ENCODE measurements around the gene MGRN1. TPM values are rescaled to one million over a fixed set of nuclear protein-coding genes. Genes with fewer than 3 reads are reported as not detected.
"Not testable (repeated sequence)": the region's sequence is repeated elsewhere in the genome, so short reads cannot be mapped to it uniquely, and the experiment has no call there.

The MGRN1 gene
- total and polyA plus RNA-seq, 4 donors = 15.4 to 77.7 (median 42.9) TPM

DNA sequence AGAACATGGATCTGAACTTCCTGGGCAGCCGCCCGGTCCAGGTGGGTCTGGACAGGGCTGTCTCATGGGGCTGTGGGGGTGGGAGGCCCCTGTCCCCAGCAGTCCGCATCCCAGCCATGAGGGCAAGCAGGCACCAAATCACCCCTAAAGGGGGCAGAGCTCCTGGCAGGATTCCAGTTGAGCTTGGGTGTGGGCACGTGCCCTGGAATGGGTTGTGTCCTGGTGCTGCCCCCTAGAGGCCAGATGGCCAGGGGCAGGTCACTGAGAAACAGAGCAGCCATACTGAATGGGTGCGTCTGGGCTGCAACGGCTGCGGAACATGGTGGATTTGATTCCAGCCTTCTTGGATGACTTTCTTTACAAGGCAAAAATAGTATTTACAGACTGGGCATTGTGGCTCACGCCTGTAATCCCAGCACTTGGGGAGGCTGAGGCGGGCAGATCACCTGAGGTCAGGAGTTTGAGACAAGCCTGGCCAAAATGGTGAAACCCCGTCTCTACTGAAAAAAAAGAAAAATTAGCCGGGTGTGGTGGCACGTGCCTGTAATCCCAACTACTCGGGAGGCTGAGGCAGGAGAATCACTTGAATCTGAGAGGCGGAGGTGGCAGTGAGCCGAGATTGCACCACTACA, 25.9 kb downstream of the MGRN1 start:
- intact Hi-C loops (cut with DNase I) = loop anchor here in 1 of 2 donors (10.0 kb wide), 1 partner anchor 64 kb away; no protein-coding TSS in a partner anchor
- 82 to 85% methylated on average over 15 of the region's 15 CpGs for WGBS, 2 donors
- H3K9me3 ChIP-seq (ENCODE audit: control insufficient read depth, low read length); H3K27ac ChIP-seq (ENCODE audit: low read depth in 1 of 2, low read length in 2 of 2); H3K36me3 ChIP-seq (ENCODE audit: control insufficient read depth in 1 of 2, insufficient read depth in 2 of 2, low read length in 1 of 2); ATAC-seq (ENCODE audit: low FRiP score); H3K4me3 ChIP-seq (ENCODE audit: low read length in 2 of 2); H3K4me1 ChIP-seq (ENCODE audit: control insufficient read depth in 1 of 2, insufficient read depth in 2 of 2, low read length in 2 of 2); H3K27me3 ChIP-seq (ENCODE audit: control insufficient read depth in 1 of 2, insufficient read depth in 2 of 2, low read length in 1 of 2): not testable (repeated sequence)
- peak in 1 of 2 donors; percentile 73 for DNase-seq

DNA sequence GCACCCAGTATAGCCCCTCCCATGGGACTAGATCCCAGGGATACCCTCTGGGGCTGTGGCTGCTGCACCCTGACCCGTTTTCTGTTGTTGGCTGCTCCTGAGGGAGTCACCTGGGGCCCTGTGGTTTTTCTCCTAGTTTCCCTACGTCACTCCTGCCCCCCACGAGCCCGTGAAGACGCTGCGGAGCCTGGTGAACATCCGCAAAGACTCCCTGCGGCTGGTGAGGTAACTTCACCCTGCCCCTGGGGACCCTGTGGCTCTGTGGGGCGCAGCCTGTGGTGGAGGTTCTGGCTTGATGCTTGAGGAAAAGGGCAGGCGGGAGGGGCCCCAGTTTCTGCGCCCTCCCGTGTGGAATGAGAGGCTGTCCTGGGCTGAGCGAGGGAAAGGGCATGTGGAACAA, 27.2 kb downstream of the MGRN1 start:
- Histone ChIP-seq H3K27me3 (ENCODE audit: control insufficient read depth in 1 of 2, insufficient read depth in 2 of 2, low read length in 1 of 2) (no peaks in the 10 kb centered on the region), H3K27ac (ENCODE audit: low read depth in 1 of 2, low read length in 2 of 2) (no peak overlapping the region), H3K4me3 (ENCODE audit: low read length in 2 of 2) (no peak overlapping the region), H3K36me3 (ENCODE audit: control insufficient read depth in 1 of 2, insufficient read depth in 2 of 2, low read length in 1 of 2) (peaks cover 0 to 2% of the 10 kb centered on the region in 2 donors), H3K9me3 (ENCODE audit: control insufficient read depth, low read length) (no peaks in the 10 kb centered on the region), H3K4me1 (ENCODE audit: control insufficient read depth in 1 of 2, insufficient read depth in 2 of 2, low read length in 2 of 2) (no peaks in the 10 kb centered on the region)
- no peak for ATAC-seq (ENCODE audit: low FRiP score)
- no peak for DNase-seq
- 91 to 93% methylated on average over 13 of the region's 13 CpGs for WGBS, 2 donors
- intact Hi-C loops (cut with DNase I) = loop anchor here in 1 of 2 donors (10.0 kb wide), 1 partner anchor 63 kb away; no protein-coding TSS in a partner anchor

DNA sequence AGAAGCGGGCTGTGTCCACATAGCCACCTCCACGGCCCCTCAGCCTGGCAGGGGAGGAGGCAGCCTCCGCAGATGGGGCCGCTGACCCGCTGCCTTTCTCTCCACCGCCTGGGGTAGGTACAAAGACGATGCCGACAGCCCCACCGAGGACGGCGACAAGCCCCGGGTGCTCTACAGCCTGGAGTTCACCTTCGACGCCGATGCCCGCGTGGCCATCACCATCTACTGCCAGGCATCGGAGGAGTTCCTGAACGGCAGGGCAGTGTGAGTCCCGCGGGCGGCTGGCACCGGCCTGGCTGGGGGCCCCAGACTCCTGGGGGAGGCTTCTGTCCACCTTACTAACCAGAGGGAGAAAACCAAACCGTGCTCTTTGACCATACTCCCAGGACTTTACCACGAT, 27.9 kb downstream of the MGRN1 start:
- WGBS, 2 donors = 92 to 93% methylated on average over 25 of the region's 25 CpGs
- no peaks in the 10 kb centered on the region for H3K27me3 ChIP-seq (ENCODE audit: control insufficient read depth in 1 of 2, insufficient read depth in 2 of 2, low read length in 1 of 2)
- DNase-seq = no peak

DNA sequence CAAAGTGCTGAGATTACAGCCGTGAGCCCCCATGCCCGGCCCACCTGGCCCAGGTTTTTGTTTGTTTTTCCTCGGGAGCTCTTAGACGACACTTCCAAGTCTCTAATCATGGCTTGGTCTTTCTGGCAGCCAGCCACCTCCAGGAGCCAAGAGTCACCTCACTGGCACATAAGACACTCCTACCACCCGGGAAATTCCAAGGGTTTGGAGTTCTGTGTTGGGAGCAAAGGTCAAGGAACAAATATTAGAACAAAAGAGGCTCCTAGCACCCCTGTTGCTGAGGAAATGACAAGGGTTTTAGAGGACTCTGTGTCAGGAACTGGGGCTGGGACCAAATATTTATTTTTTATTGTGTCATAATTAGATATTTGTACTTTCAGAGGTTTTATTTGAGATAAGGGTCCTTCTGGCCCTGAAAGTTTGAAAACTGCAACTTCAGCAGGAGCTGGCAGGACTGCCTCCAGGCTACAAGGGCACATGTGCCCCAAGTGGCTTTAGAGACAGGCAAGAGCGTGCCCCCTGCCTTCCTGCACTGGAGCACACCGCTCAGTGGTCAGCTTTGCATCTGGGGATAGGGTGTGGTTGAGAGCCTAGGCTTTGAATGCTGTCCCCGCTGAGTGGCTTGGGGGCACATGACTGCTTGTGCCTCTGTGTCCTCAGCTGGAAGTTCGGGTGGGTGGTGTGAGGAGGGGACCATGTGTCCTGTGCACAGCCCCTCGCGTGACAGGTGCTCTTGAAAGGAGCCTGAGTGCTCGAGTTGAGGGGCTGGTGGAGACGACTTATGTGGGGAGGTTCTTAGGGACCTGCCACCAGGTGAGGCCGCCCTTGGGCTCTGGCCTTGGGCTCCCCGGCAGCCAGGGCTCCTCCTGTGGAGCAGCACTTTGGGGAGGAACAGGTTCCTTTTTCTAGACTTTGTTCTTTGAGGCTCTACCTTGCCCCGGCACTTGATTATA, 29.7 kb downstream of the MGRN1 start:
- DNase-seq = no peak
- 68% methylated on average over 16 of the region's 16 CpGs for WGBS, 2 donors
- ATAC-seq (ENCODE audit: low FRiP score) = no peak

More for the DNA sequence above, 27.9 kb downstream of the MGRN1 start:
- Histone ChIP-seq H3K9me3 (ENCODE audit: control insufficient read depth, low read length) (no peaks in the 10 kb centered on the region), H3K36me3 (ENCODE audit: control insufficient read depth in 1 of 2, insufficient read depth in 2 of 2, low read length in 1 of 2) (peaks cover 0 to 2% of the 10 kb centered on the region in 2 donors), H3K4me3 (ENCODE audit: low read length in 2 of 2) (no peak overlapping the region), H3K4me1 (ENCODE audit: control insufficient read depth in 1 of 2, insufficient read depth in 2 of 2, low read length in 2 of 2) (no peaks in the 10 kb centered on the region), H3K27ac (ENCODE audit: low read depth in 1 of 2, low read length in 2 of 2) (no peak overlapping the region)
- intact Hi-C loops (cut with DNase I) = loop anchor here in 1 of 2 donors (10.0 kb wide), 1 partner anchor 62 kb away; no protein-coding TSS in a partner anchor
- no peak for ATAC-seq (ENCODE audit: low FRiP score)

DNA sequence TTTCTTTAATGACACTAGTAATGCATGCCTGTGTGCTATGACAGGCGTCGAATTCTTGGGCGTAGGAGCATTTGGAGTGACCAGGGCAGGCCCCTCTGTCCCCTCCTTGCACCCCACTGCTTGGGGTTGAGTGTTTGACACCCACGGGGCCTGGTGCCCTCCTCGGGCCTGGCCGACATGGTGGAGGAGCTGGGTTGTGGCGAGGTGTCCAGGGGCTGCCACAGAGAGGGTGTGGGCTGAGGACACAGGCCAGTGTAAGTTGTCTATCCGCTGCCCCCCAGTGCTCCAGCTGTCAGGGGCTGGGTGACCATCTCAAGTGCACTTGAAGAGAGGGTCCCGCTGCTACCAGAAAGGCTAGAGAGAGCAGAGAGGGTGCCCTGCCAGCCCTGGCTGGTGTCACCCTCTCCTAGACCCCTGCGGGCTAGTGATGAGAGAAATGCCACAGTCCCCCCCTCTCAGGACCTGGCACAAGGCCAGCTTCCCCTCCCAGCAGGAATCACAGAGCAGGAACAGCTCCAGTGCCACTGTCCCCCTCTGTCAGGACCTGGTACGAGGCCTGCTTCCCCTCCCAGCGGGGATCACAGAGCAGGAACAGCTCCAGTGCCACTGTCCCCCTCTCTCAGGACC, 30.5 kb downstream of the MGRN1 start:
- no peak for ATAC-seq (ENCODE audit: low FRiP score)

More for the DNA sequence above, 29.7 kb downstream of the MGRN1 start:
- no peaks in the 10 kb centered on the region for H3K27me3 ChIP-seq (ENCODE audit: control insufficient read depth in 1 of 2, insufficient read depth in 2 of 2, low read length in 1 of 2)
- H3K4me1 ChIP-seq (ENCODE audit: control insufficient read depth in 1 of 2, insufficient read depth in 2 of 2, low read length in 2 of 2) = no peaks in the 10 kb centered on the region
- intact Hi-C loops (cut with DNase I) = loop anchor here in 1 of 2 donors (10.0 kb wide), 1 partner anchor 61 kb away; no protein-coding TSS in a partner anchor
- H3K36me3 ChIP-seq (ENCODE audit: control insufficient read depth in 1 of 2, insufficient read depth in 2 of 2, low read length in 1 of 2) = peaks cover 0 to 2% of the 10 kb centered on the region in 2 donors
- H3K4me3 ChIP-seq (ENCODE audit: low read length in 2 of 2) = no peak overlapping the region
- H3K27ac ChIP-seq (ENCODE audit: low read depth in 1 of 2, low read length in 2 of 2) = no peak overlapping the region
- no peaks in the 10 kb centered on the region for H3K9me3 ChIP-seq (ENCODE audit: control insufficient read depth, low read length)

DNA sequence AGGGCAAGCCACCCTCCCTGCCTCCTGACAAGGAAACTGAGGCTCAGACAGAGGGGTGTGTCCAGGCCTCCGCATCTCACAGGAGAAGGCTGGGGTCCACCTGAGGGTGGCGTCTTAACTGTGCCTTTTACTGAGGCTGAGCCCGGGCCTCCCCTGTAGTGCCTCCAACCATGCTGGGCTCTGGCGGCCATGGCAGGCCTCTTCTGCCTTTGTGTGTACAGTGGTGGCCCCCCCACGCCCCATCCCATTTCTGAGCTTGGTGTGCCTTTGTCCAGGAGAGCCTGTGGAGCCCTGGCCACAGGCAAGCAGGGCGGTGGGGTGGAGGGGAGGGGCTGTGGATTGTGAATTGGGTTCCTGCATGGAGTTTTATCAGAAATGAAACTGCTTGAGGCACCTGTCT, 31.2 kb downstream of the MGRN1 start:
- H3K4me3 ChIP-seq (ENCODE audit: low read length in 2 of 2) = no peak overlapping the region
- DNase-seq = no peak
- H3K27me3 ChIP-seq (ENCODE audit: control insufficient read depth in 1 of 2, insufficient read depth in 2 of 2, low read length in 1 of 2) = no peaks in the 10 kb centered on the region
- no peaks in the 10 kb centered on the region for H3K4me1 ChIP-seq (ENCODE audit: control insufficient read depth in 1 of 2, insufficient read depth in 2 of 2, low read length in 2 of 2)
- H3K27ac ChIP-seq (ENCODE audit: low read depth in 1 of 2, low read length in 2 of 2) = no peak overlapping the region
- intact Hi-C loops (cut with DNase I) = loop anchor here in 1 of 2 donors (10.0 kb wide), 1 partner anchor 59 kb away; no protein-coding TSS in a partner anchor
- H3K36me3 ChIP-seq (ENCODE audit: control insufficient read depth in 1 of 2, insufficient read depth in 2 of 2, low read length in 1 of 2) = peaks cover 0 to 2% of the 10 kb centered on the region in 2 donors
- H3K9me3 ChIP-seq (ENCODE audit: control insufficient read depth, low read length) = no peaks in the 10 kb centered on the region
- 95 to 96% methylated on average over 6 of the region's 6 CpGs for WGBS, 2 donors
- ATAC-seq (ENCODE audit: low FRiP score) = no peak

More for the DNA sequence above, 30.5 kb downstream of the MGRN1 start:
- 89 to 90% methylated on average over 12 of the region's 12 CpGs for WGBS, 2 donors
- Histone ChIP-seq H3K9me3 (ENCODE audit: control insufficient read depth, low read length) (no peaks in the 10 kb centered on the region), H3K27ac (ENCODE audit: low read depth in 1 of 2, low read length in 2 of 2) (no peak overlapping the region), H3K4me1 (ENCODE audit: control insufficient read depth in 1 of 2, insufficient read depth in 2 of 2, low read length in 2 of 2) (no peaks in the 10 kb centered on the region), H3K4me3 (ENCODE audit: low read length in 2 of 2) (no peak overlapping the region), H3K36me3 (ENCODE audit: control insufficient read depth in 1 of 2, insufficient read depth in 2 of 2, low read length in 1 of 2) (peaks cover 0 to 2% of the 10 kb centered on the region in 2 donors), H3K27me3 (ENCODE audit: control insufficient read depth in 1 of 2, insufficient read depth in 2 of 2, low read length in 1 of 2) (no peaks in the 10 kb centered on the region)
- DNase-seq = no peak
- intact Hi-C loops (cut with DNase I) = loop anchor here in 1 of 2 donors (10.0 kb wide), 1 partner anchor 60 kb away; no protein-coding TSS in a partner anchor

DNA sequence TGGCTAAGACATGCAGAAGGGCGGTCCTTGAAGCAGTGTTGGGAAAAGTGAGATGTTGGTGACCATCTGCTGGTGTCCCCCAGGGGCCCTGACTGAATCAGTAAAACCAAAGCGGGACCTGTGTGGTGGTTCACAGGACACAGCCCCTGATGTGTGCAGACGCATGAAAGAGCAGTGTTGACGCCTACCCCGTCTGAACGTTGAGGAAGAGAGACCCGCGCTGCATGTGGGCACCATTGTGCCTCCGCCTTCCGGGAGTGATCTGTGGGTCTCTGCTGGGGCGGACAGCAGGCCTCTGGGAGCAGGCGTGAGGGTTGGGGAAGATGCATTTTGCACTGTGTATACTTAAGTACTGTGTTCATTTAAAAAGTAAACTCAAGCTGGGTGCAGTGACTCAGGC, 31.6 kb downstream of the MGRN1 start:
- no peak for DNase-seq
- Histone ChIP-seq H3K9me3 (ENCODE audit: control insufficient read depth, low read length) (no peaks in the 10 kb centered on the region), H3K36me3 (ENCODE audit: control insufficient read depth in 1 of 2, insufficient read depth in 2 of 2, low read length in 1 of 2) (peaks cover 0 to 2% of the 10 kb centered on the region in 2 donors), H3K27me3 (ENCODE audit: control insufficient read depth in 1 of 2, insufficient read depth in 2 of 2, low read length in 1 of 2) (no peaks in the 10 kb centered on the region), H3K4me1 (ENCODE audit: control insufficient read depth in 1 of 2, insufficient read depth in 2 of 2, low read length in 2 of 2) (no peaks in the 10 kb centered on the region), H3K4me3 (ENCODE audit: low read length in 2 of 2) (no peak overlapping the region), H3K27ac (ENCODE audit: low read depth in 1 of 2, low read length in 2 of 2) (no peak overlapping the region)
- WGBS, 2 donors = 95% methylated on average over 12 of the region's 12 CpGs
- ATAC-seq (ENCODE audit: low FRiP score) = no peak
- intact Hi-C loops (cut with DNase I) = loop anchor here in 1 of 2 donors (10.0 kb wide), 1 partner anchor 59 kb away; no protein-coding TSS in a partner anchor
